GM18499 (cell line): ENCODE data around the gene CCL21.

ENCODE experiments used
- ATAC-seq: cut with Tn5 transposase; IDR thresholded peaks from one replicate; pipeline ENCODE4 v1.9.1; 2021; ENCODE audit warnings: moderate number of reproducible peaks; ENCODE audit not compliant: insufficient read depth, unreplicated experiment

Gene CCL21

DNA sequence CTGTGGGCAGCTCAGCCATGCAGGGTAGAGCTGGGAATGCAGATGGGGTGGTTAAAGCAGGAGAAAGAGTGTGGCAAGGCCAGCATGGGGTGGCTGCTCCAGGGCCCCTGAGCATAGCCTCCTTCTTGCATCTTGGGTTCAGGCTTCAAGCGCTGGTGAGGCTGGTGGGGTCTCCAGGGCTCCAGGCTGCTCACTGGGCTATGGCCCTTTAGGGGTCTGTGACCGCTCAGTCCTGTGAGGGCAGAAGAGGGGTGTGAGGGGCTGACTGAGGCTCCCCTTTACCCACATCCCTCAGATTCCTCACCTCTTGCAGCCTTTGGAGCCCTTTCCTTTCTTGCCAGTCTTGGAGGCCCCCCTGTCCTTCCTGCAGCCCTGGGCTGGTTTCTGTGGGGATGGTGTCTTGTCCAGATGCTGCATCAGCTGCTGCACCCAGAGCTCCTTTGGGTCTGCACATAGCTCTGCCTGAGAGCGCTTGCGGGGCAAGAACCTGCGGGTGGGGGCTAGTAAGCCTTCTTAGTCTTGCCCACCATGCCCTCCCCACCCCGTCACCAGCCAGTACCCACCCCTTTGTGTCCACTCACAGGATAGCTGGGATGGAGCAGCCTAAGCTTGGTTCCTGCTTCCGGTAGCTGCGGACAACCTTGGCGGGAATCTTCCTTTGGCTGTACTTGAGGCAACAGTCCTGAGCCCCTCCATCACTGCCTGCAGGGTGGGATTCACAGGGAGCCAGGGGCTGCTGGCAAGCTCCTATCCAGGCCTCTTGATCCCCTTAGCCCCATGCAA is 549 bp downstream of the CCL21 start:
- ATAC-seq = no peak

- ATAC-seq = no peak
These were observed 2.8 kb downstream of the CCL21 start for GRCh38 chr9:34707130-34707529.

- ATAC-seq = no peak
These were observed 7.9 kb downstream of the CCL21 start for GRCh38 chr9:34701769-34702736.

GRCh38 chr9:34701023-34701768 is 8.7 kb downstream of the CCL21 start:
- ATAC-seq = no peak

DNA sequence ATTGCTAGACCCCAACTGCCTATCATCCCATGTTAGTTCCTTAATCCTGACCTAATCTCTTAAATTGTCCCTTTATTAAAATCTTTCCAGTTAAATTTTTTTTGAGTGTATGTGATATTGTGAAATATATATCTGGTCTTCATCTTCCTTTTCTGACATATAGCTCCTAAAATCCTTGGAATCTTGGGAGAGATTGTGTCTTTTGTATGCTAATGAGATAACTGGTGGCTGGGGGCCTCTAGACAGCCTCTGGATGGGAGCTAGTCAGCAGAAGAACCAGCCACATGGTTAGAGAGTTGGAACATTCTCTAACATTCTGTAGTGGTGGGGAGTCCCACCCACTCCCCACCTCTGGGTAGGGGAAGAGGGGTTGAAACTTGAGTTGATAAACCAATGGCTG is 15.1 kb downstream of the CCL21 start:
- ATAC-seq = no peak

DNA sequence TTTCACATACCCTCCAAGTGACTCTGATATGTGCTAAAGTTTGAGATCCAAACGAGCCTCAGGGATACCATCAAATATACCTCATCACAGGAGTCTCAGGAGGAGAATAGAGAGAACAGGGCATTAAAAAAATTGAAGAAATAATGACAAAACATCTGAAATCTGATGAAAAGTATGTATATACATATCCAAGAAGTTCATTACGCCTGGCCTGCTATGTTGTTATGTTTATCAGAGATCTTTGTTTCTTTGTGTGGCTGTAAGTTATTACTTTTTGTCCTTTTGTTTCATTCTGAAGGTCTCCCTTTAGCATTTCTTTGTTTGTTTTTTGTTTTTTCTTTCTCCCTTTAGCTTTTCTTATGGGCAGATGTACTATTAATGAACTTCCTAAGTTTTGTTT is 16.4 kb downstream of the CCL21 start:
- ATAC-seq = no peak

GRCh38 chr9:34691936-34692315 is 18.0 kb downstream of the CCL21 start:
- ATAC-seq = no peak

- no peak for ATAC-seq
These were observed 18.7 kb downstream of the CCL21 start, which contains the start of gene CCL19 for GRCh38 chr9:34690983-34691935. CCL19 (minus strand) TSS chr9:34691276; CDS start chr9:34691139, 137 bp downstream.

GRCh38 chr9:34689512-34689911 is 20.4 kb downstream of the CCL21 start:
- no peak for ATAC-seq

DNA sequence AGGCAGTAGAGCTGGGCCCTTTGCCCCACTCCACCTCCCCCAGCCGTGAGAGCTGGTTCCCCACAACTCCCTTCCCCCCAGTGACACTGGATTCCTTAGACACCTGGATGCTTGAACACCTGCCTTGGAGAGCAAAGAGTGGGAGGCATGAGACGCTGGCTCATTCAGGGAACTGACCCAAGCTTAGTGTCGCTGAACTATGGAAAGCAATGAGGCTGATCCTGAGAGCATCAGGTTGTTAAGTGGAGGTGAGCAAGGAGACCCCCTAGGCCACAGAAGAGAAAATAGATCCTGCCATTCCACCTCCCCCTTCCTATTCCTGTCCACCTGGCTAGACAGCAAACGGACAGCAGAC is 20.8 kb downstream of the CCL21 start:
- ATAC-seq = no peak

- ATAC-seq = no peak
These were observed 21.4 kb downstream of the CCL21 start for GRCh38 chr9:34688329-34689115.

GRCh38 chr9:34687276-34688030 is 22.5 kb downstream of the CCL21 start:
- ATAC-seq = no peak

- ATAC-seq = no peak
These were observed 23.2 kb downstream of the CCL21 start for GRCh38 chr9:34686732-34687131.

GRCh38 chr9:34686231-34686630 is 23.7 kb downstream of the CCL21 start:
- no peak for ATAC-seq

DNA sequence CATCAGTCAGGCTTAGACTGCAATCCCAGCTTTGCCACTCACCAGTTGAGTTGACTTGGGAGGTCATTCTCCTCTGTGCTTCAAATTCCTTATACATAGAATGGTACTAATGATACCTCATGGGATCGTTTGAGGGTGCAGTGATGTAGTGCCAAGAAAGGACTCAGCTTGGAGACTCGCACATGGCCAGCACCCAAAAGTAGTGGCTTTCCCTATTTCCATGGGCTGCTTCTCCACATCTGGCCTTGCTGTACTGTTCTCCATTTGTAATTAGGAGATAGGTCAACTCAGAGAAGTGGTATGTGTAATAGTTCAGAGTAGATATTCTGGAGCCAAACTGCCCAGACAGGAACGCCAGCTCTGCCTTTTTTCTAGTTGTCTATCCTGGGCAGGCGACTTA is 24.3 kb downstream of the CCL21 start:
- ATAC-seq = no peak

DNA sequence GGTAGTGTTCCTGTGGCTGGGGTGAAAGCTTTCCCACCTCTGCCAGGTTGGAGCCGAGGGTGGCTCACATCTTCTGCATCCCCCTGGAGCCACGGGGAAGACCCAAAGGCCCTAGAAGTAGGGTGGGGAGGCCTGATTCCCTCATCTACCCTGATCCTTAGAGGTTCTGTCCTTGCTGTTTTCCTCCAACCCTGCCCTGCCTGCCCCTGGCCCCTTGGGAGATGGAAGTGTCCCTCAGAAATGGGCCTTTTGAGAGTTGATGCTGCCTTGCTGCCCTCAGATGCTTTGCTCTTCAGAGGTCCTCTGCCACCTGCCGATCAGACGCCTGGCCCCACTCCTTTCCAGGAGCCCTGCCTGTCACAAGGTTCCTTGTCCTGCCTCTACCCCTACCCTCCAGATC is 25.1 kb downstream of the CCL21 start:
- ATAC-seq = no peak

DNA sequence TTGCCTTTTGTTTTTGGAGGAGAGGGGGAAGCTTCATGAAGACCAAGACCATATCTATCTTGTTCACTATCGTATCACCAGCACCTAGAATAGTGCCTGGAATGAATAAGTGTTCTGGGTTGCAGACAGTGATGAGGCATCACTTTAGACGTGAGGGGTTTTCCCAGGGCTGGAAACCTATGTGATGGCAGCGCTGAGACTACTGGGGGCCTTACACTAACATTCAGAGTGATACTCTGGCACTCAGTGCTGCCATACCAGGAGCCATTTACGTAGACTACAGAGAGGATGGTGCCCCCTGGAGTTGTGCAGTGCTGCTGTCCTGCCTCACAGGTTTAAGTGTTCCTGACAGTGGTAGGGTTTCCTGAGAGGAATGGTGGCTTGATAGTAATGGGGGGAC is 25.8 kb downstream of the CCL21 start:
- ATAC-seq = no peak

- ATAC-seq = no peak
These were observed 34.1 kb downstream of the CCL21 start for GRCh38 chr9:34675869-34676268.
